ENCODE measurements around the gene TBC1D2. TPM values are rescaled to one million over a fixed set of nuclear protein-coding genes. Genes with fewer than 3 reads are reported as not detected.

TBC1D2 gene
- total and polyA plus RNA-seq, 2 of the 13 experiments (the other 11 are each of a cell fraction or from before 2014, with no cell fraction given) = 2.0 to 2.8 TPM

DNA sequence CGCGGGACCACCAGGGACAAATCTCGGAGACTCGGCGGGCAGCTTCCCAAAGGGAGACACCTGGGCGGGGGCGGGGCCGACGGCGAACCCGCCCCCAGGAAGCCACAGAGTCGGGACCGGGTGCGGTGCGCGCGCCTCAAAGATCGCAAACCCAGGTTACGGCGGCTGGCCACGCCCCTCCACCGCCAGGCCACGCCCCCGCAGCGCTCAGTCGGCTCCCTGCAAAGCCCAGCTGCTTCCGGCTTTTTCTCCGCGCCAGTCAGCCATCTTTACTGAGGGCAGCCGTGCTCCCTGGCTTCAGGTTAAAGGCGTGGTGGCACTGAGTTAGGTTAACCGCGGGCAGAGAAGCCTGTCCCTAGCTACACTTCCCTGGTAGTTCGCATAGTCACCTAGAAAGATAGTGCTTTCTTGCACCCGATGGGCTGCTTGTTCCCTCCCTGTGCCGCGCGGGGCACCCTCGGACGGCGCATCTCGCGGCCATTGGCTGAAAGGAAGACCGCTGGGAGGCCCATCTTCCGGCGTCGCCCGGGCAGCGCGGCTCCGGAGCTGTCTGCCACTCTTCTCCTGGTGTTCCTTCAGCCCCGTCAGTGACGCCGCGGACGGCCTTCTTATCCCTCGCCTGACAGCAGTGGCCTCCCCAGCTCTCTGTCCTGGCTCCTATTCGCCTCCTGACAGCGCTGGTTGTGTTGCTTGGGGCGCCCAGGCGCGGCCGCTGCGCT is at the start of gene TBC1D2 (continued):
- TF ChIP-seq, protein P1, sequence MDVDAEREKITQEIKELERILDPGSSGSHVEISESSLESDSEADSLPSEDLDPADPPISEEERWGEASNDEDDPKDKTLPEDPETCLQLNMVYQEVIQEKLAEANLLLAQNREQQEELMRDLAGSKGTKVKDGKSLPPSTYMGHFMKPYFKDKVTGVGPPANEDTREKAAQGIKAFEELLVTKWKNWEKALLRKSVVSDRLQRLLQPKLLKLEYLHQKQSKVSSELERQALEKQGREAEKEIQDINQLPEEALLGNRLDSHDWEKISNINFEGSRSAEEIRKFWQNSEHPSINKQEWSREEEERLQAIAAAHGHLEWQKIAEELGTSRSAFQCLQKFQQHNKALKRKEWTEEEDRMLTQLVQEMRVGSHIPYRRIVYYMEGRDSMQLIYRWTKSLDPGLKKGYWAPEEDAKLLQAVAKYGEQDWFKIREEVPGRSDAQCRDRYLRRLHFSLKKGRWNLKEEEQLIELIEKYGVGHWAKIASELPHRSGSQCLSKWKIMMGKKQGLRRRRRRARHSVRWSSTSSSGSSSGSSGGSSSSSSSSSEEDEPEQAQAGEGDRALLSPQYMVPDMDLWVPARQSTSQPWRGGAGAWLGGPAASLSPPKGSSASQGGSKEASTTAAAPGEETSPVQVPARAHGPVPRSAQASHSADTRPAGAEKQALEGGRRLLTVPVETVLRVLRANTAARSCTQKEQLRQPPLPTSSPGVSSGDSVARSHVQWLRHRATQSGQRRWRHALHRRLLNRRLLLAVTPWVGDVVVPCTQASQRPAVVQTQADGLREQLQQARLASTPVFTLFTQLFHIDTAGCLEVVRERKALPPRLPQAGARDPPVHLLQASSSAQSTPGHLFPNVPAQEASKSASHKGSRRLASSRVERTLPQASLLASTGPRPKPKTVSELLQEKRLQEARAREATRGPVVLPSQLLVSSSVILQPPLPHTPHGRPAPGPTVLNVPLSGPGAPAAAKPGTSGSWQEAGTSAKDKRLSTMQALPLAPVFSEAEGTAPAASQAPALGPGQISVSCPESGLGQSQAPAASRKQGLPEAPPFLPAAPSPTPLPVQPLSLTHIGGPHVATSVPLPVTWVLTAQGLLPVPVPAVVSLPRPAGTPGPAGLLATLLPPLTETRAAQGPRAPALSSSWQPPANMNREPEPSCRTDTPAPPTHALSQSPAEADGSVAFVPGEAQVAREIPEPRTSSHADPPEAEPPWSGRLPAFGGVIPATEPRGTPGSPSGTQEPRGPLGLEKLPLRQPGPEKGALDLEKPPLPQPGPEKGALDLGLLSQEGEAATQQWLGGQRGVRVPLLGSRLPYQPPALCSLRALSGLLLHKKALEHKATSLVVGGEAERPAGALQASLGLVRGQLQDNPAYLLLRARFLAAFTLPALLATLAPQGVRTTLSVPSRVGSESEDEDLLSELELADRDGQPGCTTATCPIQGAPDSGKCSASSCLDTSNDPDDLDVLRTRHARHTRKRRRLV (CRISPR knock-in tag; IDR thresholded peaks at IDR 0.05) = peak; percentile 78
- TF ChIP-seq IKZF1 (IDR thresholded peaks at IDR 0.05) = no peak
- TF ChIP-seq ZNF382 (CRISPR knock-in tag; IDR thresholded peaks at IDR 0.05; ENCODE audit: borderline replicate concordance) = no peak
- TF ChIP-seq GRHL1 (CRISPR knock-in tag; conservative IDR thresholded peaks at IDR 0.05) = no peak
- no peak for TF ChIP-seq NFE2L2 (IDR thresholded peaks at IDR 0.05; ENCODE audit: low read length)
- TF ChIP-seq RNF219 (CRISPR knock-in tag; IDR thresholded peaks at IDR 0.05) = no peak
- no peak for TF ChIP-seq NR2F6 (IDR thresholded peaks at IDR 0.05)
- peak; percentile 28; the same call in 1 of the 2 replicates for TF ChIP-seq NR2F6 (CRISPR knock-in tag; IDR thresholded peaks at IDR 0.05)
- TF ChIP-seq ZNF121 (CRISPR knock-in tag; IDR thresholded peaks at IDR 0.05) = 0 out of 2 replicates have a peak, but pooled peaks have one; percentile 22
- TF ChIP-seq NFE2L1 (CRISPR knock-in tag; IDR thresholded peaks at IDR 0.05; ENCODE audit: borderline replicate concordance) = no peak
- peak; percentile 69; the same call in 1 of the 2 replicates for TF ChIP-seq KLF6 (CRISPR knock-in tag; IDR thresholded peaks at IDR 0.05)
- TF ChIP-seq, protein P2, sequence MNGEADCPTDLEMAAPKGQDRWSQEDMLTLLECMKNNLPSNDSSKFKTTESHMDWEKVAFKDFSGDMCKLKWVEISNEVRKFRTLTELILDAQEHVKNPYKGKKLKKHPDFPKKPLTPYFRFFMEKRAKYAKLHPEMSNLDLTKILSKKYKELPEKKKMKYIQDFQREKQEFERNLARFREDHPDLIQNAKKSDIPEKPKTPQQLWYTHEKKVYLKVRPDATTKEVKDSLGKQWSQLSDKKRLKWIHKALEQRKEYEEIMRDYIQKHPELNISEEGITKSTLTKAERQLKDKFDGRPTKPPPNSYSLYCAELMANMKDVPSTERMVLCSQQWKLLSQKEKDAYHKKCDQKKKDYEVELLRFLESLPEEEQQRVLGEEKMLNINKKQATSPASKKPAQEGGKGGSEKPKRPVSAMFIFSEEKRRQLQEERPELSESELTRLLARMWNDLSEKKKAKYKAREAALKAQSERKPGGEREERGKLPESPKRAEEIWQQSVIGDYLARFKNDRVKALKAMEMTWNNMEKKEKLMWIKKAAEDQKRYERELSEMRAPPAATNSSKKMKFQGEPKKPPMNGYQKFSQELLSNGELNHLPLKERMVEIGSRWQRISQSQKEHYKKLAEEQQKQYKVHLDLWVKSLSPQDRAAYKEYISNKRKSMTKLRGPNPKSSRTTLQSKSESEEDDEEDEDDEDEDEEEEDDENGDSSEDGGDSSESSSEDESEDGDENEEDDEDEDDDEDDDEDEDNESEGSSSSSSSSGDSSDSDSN (CRISPR knock-in tag; IDR thresholded peaks at IDR 0.05) = peak; percentile 79
- no peak; the same call in 1 of the 2 replicates for TF ChIP-seq JDP2 (CRISPR knock-in tag; IDR thresholded peaks at IDR 0.05; ENCODE audit: borderline replicate concordance)
- TF ChIP-seq, protein P3, sequence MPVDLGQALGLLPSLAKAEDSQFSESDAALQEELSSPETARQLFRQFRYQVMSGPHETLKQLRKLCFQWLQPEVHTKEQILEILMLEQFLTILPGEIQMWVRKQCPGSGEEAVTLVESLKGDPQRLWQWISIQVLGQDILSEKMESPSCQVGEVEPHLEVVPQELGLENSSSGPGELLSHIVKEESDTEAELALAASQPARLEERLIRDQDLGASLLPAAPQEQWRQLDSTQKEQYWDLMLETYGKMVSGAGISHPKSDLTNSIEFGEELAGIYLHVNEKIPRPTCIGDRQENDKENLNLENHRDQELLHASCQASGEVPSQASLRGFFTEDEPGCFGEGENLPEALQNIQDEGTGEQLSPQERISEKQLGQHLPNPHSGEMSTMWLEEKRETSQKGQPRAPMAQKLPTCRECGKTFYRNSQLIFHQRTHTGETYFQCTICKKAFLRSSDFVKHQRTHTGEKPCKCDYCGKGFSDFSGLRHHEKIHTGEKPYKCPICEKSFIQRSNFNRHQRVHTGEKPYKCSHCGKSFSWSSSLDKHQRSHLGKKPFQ (CRISPR knock-in tag; IDR thresholded peaks at IDR 0.05; ENCODE audit: insufficient replicate concordance) = peak; percentile 31

Measured in HepG2 (cell line).